Left renal cortex interstitium (tissue), 4 donors: ENCODE data around the gene GPER1. TPM values are rescaled to one million over a fixed set of nuclear protein-coding genes. Genes with fewer than 3 reads are reported as not detected.

Experiments used
- DNase-seq, 4 donors: peaks; one replicate each; pipeline ENCODE4 v3.0.0-alpha.2; 2013; ENCODE audit warnings: low read depth in 4 of 4, low spot score in 2 of 4, missing footprints in 1 of 4
- polyA plus RNA-seq, 4 donors: library from polyadenylated mRNA; unstranded; fragments of 120-200 nt; gene quantifications; one replicate each; pipeline ENCODE4 v1.2.1, GENCODE V29; 2013; ENCODE audit not compliant: insufficient read length in 4 of 4

The GPER1 gene
- polyA plus RNA-seq, 4 donors = 5.0 to 6.9 (median 6.6) TPM

DNA sequence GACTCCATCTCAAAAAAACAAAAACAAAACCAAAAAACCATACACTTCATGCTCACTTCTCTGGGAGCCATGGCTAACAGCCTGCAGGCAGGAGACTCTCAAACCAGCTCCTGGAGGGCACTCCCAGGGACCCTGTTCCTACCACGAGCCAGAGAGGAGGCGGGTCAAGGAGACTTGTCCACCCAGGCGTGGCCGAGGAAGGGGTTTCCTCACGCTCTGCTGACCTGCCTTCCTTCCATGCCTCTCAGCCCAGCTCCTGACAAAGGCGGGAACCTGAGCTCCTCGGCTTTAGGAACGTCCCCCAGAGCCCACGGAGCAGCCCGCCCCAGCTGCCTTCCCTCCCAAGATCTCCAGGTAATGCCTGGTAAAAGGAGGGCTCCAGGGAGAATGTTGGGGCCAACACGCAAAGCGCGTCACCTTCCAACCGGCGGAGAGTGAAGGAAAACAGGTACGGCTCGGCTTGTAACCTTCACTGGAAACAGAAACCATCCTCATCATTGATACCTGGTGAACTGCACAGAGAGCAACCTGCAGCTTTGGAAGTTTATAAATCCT, 34.0 kb upstream of the GPER1 start:
- DNase-seq = no peak

DNA sequence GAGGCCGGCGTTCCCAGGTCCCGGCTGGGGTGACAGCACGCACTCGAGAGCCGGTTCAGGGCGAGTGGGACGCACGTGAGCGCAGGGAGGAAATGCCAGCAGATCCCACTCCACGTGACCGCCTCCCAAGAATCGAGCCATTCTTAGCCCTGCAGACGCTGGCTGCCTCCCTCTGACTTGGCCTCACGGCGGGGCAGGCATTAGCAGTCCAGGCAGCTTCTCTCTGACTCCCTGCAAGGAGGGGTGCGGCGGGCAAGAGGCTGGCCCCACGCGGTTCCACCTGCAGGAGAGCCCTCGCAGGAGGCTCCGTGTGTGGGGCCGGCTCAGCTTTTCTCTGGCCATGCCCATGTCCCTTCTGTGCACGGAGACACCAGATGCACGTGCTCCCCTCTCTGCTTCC, 33.5 kb upstream of the GPER1 start:
- DNase-seq = no peak

DNA sequence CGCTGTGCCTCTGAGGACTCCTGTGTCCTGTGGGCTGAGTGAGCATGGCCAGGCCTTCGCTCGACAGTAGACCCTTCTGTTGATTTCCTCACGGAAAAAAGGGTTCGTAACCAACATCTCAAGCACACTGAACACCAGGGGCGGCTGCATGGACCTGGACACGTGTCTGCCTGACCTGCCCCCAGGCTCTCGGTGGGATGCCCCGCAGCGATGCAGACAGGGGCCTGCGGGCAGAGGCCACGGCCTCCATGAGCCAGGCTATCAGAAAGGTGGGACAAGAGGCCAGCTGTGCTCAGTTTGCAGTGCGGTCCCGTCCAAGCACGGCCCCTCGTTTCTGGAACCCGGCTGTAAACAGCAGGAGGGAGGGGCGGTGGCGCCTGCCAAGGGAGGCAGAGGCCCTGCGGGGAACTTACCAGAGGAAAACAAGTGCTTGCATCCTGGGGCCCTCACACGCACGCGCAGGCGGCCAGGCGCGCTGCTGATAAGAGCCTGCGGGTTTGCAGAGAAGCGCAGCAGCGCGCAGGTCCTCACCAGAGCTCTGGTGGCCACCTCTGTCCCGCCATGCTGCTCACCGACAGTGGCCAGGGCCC, 33.0 kb upstream of the GPER1 start:
- DNase-seq = no peak

DNA sequence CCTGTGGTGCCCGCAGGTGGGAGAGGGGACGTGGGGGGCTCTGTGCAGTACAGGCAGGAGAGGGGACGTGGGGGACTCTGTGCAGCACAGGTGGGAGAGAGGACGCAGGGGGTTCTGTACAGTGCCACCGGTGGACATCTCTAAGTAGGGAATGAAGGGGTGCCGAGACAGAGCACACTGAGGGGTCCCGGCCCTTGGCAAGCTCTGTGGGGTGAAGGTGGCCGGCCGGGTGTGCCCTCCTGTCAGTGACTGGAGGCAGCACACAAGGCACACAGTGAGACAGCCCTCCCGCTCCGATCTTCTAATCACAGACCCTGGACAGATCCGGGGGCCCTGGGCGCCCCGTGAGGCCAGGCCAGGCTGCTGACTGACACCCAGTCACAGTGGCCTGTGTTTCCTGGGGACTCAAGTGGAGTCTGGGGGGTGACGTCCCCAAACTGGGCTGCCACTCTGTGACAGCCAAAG, 32.4 kb upstream of the GPER1 start:
- no peak for DNase-seq

DNA sequence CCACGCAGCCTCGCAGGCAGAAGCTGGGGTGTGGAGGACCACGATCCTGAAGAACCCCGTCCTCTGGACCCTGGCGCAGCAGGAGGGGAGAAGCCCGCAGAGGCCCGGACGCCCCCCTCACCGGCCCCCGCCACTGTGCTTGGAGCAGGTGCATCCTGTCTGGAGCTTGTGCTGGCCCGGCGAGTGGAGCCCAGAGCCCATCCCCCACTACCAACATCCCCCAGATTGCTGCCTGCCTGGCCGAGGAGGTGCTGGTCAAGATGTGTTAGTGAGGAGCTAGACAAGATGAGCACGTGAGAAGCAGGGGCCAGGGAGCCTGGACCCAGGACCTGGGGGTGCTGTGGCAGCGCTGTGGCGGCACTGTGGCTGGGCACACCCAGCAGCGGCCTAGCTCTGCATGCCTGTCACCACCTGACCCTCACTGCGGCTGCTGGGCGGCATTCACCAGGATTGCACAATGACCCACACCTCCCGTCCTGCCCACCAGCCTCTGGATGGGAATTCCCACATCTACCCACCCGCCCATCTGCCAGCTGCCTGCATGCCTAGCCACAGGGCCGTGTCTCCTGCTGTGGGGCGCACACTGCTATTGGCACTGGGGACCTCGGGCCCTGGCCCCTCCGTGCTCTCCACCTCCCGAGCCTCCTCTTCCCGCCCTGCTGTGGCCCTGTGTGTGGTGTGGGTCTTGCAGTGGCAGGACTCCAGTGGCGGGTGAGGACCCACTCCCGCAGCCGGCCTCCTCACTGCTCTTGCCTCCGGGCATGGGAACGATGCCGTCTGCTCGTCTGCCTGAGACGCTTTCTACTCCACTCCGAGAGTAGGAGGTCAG, 31.7 kb upstream of the GPER1 start:
- no peak for DNase-seq

DNA sequence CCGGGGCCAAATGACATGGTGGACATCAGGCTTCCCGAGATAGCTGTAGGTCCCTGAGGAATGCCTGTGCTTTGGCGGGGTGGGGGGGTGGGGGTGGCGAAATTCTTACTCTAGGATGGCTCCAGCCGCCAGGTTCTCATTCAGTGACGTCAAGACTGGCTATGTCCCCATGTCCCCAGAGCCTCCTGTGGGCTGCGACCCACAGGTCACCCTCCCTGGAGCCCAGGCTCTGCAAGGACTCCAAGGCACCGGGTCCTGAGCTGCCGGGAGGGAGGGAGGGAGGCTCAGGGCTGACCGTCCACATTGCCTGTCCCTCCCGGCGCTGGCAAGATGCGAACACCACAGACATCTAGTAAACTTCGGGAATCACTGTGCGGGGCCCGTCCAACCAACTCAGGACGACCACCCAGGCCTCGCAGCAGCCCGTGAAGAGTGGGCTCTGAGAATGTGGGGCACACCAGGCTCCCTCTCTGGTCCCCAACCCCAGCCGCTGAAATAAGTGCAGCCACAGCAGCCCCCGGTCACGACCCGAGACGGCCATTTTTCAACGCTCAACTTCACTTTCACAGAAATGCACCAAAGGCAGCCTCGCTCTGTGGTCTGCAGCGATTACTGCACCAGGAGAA, 31.0 kb upstream of the GPER1 start:
- no peak for DNase-seq

DNA sequence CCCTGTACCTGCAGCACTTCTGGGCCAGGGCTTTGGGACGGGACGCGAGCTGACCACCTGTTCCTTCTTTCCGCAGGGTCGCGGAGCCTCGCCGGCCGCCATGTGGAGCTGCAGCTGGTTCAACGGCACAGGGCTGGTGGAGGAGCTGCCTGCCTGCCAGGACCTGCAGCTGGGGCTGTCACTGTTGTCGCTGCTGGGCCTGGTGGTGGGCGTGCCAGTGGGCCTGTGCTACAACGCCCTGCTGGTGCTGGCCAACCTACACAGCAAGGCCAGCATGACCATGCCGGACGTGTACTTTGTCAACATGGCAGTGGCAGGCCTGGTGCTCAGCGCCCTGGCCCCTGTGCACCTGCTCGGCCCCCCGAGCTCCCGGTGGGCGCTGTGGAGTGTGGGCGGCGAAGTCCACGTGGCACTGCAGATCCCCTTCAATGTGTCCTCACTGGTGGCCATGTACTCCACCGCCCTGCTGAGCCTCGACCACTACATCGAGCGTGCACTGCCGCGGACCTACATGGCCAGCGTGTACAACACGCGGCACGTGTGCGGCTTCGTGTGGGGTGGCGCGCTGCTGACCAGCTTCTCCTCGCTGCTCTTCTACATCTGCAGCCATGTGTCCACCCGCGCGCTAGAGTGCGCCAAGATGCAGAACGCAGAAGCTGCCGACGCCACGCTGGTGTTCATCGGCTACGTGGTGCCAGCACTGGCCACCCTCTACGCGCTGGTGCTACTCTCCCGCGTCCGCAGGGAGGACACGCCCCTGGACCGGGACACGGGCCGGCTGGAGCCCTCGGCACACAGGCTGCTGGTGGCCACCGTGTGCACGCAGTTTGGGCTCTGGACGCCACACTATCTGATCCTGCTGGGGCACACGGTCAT, 30.3 kb upstream of the GPER1 start:
- DNase-seq = no peak

DNA sequence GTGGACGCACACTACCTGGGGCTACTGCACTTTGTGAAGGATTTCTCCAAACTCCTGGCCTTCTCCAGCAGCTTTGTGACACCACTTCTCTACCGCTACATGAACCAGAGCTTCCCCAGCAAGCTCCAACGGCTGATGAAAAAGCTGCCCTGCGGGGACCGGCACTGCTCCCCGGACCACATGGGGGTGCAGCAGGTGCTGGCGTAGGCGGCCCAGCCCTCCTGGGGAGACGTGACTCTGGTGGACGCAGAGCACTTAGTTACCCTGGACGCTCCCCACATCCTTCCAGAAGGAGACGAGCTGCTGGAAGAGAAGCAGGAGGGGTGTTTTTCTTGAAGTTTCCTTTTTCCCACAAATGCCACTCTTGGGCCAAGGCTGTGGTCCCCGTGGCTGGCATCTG, 29.6 kb upstream of the GPER1 start:
- DNase-seq = no peak

DNA sequence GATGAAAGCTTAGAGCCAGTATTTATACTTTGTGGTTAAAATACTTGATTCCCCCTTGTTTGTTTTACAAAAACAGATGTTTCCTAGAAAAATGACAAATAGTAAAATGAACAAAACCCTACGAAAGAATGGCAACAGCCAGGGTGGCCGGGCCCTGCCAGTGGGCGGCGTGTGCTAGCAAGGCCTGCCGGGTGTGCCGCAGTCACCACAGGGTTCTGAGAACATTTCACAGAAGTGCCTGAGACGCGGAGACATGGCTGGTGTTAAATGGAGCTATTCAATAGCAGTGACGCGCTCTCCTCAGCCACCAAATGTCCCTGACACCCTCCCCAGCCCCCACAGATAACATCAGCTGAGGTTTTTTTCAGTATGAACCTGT, 29.1 kb upstream of the GPER1 start:
- DNase-seq = no peak

DNA sequence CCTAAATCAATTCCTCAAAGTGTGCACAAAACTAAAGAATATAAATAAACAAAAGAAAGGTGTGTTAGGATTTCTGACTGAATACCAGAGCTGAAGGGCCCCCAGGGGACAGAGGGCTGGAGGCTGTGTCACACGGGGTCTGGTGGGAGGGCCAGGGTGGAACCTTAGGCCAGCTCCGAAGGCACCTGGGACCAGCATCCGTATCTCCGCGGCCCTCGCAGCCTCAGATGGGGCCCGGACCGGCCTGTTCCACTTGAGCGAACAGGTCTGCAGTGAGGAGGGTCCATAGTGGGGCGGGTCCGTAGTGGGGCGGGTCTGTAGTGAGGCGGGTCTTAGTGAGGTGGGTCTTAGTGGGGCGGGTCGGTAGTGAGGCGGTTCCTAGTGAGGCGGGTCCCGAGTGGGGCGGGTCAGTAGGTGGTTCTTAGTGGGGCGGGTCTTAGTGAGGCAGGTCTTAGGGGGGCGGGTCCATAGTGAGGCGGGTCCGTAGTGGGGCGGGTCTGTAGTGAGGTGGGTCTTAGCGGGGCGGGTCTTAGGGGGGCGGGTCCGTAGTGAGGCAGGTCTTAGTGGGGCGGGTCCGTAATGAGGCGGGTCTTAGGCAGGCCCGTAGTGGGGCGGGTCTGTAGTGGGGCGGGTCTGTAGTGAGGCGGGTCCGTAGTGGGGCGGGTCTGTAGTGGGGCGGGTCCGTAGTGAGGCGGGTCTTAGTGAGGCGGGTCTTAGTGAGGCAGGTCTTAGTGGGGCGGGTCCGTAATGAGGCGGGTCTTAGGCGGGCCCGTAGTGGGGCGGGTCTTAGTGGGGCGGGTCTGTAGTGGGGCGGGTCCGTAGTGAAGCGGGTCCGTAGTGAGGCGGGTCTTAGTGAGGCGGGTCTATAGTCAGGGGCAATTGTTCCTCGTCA, 28.5 kb upstream of the GPER1 start:
- DNase-seq = no peak

DNA sequence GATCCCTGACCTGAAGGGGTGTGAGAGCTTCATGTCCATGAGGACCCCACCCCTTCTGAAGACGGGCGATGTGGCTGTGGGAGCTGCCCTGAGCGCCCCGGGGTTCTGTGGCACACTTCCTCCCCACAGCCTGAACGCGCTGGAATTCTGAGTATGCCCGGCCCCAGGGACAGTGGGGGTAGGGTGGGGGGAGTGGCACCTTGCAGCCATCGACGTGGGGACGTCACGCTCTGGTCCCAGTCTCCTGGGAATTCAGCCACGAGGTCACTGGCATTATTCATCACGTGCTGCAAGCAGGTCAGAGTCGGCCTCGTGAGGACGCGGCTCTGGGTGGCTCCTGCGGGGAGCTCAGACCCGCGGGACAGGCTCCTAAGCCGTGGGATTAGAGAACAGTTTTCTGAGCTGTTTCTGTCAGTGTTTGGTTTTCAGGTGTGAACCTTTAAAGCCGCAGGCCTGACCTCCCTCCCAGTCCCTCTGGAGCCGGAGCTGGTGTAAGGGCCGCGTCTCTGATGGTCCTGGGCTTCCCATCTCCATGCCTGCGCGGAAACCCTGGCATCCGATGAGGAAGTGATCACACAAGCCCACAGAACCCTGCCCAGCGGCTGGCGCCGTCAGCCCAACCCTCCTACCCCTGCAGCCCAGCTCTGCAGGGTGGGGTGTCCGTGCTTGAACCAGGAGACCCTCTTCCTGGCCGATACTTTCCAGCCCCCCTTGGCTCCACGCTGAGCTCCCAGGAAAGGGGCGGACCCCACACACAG, 27.4 kb upstream of the GPER1 start:
- no peak for DNase-seq

DNA sequence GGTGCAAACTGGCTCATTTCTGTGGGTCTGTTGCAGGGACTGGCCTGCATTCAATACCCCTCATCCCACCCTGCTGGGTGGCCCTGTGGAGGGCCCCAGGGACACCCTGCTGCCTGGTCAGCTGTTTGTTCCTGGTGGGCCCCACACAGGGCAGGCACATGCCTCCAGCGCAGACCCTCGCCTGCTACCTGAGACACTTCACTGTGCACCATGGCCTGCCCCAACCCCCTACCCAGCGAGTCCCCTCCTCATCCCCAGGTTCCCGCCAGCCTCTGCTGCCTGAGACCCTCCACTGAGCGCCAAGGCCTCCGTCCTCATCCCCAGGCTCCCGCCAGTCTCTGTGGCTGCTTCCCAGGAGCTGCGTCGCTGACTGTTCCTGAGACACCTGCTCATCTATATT, 26.7 kb upstream of the GPER1 start:
- no peak for DNase-seq

DNA sequence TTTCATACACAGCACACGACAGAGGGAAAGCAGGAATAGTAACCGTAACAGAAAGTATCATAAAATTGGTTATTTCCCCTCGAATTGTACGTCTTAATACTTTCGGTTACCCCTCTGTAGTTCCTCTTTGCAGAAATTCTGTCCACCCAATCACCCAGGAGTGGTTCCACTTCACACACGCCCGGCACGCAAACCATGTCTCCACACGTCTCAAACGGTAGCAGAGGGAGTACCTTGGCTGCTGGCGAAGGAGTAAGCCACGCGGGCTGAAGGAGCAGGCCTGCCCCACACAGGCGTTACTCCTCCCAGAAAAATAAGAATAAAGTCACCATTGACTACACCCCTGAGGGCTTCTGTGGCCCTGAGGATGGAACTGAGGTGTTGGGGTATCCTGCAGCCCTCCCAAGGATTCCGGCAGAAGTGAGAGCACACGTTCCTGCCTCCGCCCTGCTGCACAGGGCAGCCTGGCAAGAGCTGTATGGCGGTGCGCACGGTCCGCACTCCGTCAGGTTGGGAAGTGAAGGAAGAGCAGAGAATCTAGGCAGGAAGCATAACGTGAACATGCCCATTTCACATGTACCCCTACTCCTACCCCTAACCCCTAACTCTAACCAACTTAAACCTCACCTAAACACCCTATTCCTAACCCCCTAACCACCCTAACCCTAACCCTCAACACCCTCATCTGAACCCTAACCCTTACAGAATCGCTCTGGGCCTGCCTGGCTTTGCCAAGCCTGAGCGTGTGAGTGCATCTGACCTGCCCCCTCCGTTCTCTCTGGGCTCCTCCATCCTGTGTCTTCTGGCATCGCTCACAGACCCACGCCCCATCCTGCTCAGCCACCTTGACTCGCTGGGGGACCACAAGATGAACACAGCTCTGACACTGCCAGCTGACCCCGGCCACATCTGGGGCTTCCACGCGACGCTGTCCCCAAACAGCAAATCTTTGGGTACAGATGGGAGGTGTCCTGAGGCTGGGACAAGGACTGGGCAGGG, 25.3 kb upstream of the GPER1 start:
- DNase-seq = no peak

DNA sequence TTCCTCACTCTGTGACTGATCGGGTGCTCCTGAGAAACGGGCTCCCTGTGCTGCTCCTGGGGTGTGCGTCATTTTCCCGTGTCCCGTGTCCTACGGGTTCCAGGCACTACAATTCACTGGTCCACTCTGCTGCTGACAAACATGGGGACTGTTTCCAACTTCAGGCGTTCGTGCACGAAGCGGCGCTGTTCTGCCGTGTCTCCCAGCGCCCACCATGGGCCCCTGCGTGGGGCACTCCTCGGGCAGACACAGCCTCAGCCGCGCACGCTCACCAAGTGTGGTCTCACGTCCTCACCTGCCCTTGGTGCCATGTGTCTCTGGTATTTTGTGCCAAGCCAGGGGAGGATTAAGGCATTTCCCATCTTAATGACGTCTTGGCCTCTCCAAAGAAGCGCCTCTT, 24.6 kb upstream of the GPER1 start:
- DNase-seq = no peak

DNA sequence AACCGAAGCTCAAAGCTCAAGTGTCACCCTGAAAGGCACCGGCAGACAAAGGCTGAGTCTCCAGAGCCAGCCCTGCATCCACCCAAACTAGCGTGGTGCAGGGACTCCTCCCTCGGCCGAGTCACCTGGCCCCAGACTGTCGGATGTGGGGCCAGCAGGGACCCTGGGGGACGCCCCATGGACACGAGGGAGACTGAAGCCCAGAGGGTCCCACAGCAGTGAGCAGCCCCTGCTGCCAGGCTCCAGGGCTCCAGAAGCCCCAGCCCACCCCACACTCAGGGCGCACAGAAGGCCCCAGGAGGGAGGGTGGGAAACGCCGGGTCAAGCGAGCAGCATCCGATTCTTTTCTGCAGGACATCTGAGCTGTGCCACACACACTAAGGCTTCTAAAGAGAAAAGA, 23.3 kb upstream of the GPER1 start:
- no peak for DNase-seq

DNA sequence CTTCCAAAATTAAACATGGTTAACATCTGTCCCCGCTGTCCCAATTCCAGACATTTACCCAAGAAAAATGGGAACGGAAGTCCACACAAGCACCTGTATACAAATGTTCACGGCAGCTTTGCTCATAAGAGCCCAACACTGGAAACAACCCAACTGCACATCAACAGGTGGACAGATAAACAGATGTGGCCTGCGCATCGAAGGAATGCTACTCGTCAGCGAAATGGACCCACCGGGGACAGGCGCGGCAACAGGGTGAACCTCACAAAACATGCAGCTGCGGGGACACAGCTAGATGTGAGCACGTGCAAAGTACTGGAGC, 22.7 kb upstream of the GPER1 start:
- DNase-seq = no peak

DNA sequence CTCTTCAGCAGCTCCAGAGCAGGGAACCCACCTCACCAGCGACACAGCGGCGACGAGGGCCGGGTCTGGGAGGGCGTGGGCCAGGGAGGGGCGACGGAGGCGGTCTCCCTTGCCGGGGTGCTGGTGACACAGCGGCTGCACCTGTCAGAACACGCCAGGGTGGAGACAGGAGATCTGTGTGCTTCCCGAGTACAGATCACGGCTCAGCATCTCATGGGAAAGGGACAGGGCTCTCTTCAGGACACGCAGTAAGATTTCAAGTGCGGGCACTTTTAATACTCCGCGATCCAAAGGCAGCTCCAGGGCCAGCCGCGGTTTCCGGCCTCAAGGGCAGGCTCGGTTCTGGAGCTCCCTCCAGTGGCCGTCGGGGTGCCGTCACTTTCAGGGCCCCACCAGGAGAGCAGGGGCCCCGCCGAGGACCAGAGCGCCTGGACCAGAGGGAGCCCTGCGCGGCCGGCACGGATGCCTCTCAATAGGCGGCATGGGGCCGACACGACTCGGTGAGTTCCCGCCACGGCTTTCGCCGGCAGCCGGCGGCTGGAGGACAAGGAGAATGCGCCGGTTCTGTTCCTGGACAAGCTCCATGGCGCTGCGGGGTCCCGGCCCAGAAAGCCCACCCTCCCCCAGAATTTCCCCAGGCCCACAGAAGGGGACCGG, 22.2 kb upstream of the GPER1 start:
- no peak for DNase-seq

DNA sequence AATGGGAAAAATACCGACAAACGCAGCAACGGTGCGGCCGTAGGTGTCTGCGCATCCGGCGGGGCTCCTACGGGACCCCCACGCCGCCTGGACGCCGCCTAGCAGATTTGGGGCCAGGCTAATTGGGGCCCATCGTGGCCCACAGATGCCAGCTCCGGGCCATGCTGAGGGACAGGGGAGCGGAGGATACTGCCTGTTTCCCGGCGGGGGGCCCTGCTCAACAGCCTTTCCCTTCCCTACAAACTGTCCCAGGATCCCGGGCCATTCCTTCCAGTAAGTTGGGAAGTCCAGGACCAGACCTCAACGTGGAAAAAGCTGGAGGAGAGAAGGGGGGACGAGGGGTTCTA, 21.7 kb upstream of the GPER1 start:
- no peak for DNase-seq
